Stimulated activated CD4-positive, alpha-beta T cell treated with anti-CD3 and anti-CD28 coated beads, Interleukin-2, amount 100 ng/mL, for 48 hours (primary cell): Measurements from ENCODE around the gene PIGT.

Experiments used
- DNase-seq, 2 donors: peaks; one replicate each; pipeline ENCODE4 v3.0.0-alpha.2; 2020

Gene PIGT

DNA sequence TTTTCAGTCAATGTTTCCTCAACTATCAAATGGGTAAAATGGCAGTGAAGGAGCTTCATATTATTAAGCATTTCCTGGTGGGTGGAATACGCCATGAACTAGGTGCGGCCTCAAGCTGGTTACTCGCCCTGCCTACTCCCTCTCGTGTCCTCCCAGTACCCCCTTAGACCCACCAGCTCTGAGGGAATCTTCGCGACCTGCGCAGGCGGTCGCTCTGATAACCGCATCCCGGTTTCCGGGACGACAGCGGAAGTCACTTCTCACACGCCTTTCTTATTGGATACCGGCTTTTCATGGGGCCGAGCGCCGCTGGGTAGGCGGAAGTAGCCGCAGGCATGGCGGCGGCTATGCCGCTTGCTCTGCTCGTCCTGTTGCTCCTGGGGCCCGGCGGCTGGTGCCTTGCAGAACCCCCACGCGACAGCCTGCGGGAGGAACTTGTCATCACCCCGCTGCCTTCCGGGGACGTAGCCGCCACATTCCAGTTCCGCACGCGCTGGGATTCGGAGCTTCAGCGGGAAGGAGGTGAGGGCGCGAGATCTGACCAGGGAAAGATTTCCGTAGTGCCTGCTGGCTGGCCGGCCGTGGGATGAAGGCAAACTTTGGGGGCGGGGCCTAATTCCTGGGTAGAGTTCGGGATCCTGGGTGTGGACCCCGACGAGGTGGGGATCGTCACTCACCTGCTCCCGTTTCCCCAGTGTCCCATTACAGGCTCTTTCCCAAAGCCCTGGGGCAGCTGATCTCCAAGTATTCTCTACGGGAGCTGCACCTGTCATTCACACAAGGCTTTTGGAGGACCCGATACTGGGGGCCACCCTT, at the start of gene PIGT:
PIGT (plus strand) TSS at position 320 of the 816 bp plus-strand sequence; CDS start at position 336, 16 bp downstream.
- peak; percentile 73 to 81 for DNase-seq

DNA sequence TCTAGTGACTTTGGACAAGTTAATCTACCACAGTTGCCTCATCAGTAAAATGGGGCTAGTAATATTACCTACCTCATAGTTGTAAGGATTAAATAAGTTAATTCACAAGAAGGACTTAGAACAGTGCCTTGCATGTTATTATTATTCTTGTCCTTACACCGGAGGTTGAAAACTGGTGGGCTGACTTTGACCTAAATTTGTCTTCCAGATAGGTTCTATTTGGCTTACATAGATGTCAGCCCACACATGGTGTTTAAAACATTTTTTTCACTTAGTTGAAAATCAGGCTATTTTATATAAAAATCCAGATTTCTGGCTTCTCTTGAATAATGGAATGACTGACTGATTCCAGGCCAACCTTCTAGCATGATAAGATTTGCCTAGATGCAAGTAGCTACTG, 49.7 kb upstream of the PIGT start:
- DNase-seq = no peak

DNA sequence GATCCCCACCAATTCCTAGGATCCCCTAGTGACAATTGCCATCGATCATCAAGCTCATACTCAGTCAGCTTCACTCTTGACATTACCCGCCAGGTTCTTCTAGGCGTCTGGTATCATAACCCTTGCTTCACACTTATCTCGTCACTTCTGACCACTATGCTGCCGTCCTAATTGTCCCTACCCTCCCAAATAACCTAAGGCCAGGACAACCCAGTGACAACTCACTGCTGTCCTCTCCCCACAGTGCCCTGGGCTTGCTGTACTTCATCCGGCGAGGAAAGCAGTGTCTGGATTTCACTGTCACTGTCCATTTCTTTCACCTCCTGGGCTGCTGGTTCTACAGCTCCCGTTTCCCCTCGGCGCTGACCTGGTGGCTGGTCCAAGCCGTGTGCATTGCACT, 49.3 kb upstream of the PIGT start:
- no peak for DNase-seq

DNA sequence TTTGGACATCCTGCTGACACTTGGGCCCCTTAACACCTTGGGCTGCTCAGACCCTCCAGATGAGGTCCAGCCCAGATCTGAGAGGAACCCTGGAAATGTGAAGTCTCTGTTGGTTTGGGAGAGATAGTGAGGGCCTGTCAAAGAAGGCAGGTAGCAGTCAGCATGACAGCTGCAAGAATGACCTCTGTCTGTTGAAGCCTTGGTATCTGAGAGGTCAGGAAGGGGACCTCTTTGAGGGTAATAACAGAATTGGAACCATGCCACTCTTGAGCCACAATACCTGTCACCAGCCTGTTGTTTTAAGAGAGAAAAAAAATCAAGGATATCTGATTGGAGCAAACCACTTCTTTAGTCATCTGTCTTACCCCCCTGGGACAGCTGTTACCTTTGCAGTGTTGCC, 48.8 kb upstream of the PIGT start:
- no peak for DNase-seq

DNA sequence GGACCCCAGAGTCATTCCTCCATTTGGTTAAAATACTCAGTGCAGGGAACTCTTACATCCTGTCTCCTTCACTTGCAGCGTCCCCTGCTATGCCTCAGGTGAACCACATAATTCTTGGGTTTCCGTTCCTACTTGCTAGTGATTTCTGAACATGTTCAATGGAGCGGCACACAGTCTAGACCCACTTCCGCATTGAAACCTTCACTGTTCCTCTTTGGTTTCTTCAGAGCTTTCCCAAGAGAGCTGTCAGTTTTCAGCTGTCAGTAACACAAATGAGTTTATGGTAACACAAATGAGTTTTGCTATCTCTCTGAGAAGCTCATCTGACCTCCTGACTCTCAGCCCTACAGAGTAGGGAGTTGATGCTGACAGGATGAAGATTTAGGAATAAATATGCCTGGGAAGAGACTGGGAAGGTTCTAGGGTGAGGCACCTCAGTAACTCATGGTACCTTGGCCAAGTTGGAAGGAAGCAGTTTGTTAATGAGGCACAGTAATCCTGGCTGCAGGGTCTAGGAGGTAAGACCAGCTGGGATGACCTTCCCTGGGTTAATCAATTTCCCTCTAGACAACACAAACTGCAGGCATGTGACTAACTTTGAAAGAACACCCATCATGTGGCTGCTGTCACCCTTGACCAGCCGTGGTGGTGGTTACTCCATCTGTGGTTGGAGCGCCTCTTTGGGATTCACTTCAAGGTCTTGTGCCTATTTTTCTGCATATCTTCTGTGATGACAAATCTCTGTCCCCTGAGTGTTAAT, 47.5 kb upstream of the PIGT start:
- DNase-seq = no peak

DNA sequence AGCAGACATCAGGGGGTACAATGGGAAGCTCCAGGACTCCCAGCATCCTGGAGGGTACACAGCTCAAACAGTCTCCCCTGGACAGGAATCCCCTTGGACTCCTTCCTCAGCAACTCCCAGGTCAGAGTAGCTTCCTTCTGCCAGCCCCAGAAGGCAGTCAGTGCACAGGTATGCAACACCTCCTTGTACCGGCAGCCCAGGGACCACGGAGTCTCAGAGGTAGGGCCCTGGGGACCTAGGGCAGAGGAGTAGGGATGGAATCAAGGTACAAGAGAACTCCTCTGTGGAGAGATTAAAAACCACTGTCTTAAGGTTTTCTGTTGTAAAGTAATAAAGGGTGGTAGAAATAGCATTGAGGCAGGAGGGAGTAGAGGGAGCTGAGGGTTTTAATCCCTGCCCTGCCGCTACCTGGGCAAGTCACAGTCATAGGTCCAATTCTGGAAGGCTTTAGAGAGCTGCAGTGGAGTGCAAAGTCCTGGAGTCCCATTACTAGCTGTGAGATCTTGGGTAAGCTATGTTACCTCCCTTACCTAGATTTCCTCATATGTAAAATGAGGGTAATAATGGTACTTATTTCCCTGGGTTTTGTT, 45.3 kb upstream of the PIGT start:
- DNase-seq = no peak

DNA sequence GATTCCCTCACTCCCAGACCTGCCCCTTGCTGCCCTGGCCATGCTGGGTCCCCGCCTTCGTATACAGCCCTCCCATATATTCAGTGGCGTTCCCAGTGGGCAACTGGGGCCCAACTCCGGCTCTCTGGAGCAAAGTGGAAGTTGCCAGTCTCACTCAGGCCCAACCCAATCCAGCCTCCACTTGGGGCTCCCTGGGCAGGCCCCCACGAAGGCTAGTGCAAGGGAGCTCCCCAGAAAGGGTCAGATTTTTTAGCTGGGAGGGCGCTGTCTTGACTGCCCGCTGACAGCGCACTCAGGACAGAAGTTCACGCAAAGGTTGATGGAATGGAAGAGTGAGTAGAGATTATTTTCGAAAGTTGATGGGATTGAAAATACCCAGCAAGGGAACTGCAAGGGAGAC, 43.7 kb upstream of the PIGT start:
- no peak for DNase-seq

DNA sequence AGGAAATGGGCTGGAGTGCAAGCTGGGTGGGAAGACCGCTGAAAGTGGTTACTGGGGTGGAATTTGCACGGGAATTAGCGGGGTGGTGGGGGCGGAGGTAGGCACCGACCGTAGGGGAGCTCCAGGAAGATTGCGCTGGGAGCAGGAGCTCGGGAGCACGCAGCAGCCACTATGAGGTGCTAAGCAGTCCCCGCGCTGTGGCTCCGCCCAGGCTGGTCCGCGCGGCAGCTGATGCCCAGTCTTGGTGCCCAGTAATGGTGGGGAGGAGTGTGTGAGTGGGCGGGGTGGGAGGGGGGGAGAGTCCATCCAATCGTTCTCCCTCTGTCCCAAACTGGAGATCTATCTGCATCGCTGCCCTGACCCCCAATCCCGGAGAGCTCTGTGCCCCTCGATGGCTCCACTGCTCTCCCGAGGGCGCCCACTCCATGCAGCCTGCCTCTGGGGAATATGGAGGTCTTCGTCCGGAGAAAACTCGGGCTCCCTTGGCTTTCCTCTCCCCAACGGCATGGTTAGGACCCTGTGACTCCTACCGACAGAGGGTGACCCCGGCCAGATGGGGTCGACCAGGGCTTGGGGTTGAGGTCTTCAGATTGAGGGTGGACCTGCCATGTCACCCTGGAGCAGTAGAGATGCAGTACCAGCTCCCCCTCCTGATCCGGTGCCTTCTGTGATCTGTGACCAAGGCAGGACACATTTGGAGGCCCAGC, 43.1 kb upstream of the PIGT start:
- DNase-seq = no peak

DNA sequence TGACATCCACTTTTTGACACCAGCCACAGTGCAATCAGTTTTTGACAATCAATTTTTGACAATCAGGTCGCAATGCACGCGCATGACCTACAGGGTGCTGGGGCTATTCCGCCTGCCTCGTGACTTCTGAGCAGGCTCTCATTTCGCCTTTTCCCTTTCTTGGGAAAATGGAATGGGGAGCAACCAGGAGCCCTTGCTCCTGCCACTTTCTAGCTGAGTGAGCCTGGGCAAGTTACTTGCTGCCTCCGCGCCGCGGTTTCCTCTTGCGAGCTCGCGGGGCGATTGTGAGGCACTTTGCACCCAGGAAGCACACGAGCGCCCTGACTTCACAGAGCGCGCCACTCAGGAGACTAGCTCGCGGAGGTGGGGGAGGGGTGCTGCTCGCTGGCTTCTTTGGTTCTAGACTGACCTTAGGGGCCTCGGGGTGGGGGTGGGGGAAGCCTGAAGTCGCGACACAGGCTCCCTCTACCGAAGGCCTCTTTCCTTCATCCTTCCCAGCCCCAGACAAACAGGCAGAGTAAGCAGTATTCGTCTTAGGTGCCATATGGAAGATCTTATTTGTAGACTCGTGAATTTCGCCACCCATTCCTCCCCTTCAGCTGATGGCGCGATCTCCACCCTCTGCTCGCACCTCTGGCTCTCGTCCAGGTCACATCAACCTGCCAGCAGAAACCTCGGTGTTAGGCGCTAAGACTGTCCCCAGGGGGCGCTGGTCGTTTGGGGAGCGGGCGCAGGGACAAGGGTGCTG, 42.4 kb upstream of the PIGT start:
- DNase-seq = peak; percentile 94

DNA sequence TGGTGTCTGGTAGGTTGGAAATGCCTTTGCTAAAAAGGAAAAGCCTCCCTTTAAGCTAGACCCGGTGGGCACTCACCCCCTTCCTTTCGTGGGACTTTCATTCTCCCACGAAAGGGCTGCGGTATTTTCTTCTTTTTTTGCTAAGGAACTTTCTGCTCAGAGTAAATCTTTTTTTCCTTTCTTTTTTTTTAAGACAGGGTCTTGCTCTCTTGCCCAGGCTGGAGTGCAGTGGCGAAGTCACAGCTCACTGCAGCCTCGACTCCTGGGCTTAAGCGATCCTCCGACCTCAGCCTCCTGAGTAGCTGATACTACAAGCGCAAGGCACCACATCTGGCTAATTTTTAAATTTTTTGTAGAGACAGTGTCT, 41.9 kb upstream of the PIGT start:
- no peak for DNase-seq

DNA sequence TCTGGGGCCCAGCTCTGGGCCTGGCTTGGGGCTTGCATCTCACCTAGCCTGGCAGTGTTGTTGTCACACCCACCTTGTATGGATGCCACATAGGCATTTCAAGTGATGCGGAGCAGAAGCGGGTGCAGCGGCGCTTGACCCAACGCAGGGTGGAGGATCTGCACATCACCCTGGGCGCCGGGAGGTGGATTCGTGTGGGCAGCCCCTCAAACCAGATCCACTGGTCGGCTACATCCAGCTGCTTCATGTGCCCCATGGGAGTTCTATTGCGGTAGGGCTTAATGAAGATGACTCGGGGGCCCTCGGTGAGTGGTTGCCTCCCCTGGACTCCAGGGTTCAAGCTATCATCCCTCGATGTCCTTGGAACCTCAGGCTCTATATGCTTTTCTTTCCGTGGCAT, 41.0 kb upstream of the PIGT start:
- no peak for DNase-seq

DNA sequence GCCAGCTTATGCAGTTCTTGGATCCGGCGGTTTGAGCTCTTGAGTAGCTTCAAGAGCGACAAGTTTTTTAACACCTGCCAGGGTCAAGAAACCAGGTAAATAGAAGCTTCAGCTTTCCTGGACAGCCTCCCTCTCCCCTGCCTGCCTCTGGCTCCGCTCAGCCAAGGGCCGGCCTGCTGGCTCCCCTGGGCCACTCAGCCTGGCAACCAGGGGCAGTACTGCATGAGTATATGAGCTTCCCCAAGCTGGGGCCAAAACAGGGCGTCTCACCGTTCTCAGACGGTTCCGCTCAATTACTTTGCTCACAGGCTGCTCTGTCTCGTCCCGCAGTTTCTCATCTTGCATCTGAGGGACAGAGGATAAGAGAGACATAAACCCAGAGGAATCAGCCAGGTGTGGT, 38.7 kb upstream of the PIGT start:
- no peak for DNase-seq

DNA sequence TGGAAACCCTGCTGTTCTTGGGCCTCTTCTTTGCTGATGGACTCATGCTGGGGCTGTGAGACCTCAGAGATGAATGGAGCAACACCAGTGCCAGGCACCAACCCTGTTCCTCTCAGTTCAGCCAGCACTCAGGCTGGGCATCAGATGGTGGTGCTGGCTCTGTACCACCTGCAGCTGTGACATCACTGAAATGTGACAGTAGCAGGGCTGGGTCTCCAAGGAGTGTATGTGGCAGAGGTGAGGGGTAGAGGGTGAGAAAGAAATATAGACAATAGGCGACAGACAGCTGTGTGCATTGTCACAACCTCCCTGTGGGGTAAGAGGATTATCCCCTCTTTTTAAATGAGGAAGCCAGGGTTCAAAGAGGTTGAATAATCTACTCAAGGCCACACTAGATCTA, 37.8 kb upstream of the PIGT start, which contains the start of gene TP53TG5:
TP53TG5 (minus strand) TSS at position 135 of the 400 bp plus-strand sequence; CDS start at position 46, 89 bp downstream.
- DNase-seq = no peak

DNA sequence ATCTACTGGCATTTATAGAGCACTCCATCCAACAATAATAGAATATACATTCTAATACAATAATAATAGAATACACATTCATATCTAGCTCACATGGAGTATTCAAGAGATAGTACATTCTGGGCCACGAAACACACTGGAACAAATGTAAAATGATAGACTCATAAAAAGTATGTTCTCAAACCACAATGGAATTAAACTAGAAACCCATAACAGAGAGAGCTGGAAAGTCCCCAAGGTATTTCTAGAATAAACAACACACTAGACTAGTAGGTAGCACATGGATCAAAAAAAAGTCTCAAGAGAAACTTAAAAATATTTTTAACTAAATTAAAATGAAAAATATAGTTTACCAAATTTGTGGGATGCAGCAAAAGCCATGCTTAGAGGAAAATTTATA, 28.7 kb upstream of the PIGT start:
- DNase-seq = no peak

DNA sequence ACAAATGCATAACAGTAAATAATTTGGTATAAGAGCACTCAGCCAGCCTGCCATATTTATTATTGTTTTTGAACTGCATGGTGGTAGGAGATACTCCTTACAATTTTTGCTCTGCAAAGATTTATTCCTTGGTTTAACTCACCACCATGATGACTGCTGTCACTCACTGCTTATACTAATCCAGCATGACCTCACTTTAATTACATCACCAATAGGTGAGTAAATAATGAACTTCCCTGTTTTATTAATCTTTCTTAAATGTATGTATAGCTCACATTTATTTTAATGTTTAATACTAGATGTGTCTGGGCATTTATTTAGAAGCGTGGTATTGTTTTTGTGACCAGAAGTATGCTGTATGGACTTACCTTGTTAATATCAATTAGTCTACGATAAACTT, 25.0 kb upstream of the PIGT start:
- no peak for DNase-seq

DNA sequence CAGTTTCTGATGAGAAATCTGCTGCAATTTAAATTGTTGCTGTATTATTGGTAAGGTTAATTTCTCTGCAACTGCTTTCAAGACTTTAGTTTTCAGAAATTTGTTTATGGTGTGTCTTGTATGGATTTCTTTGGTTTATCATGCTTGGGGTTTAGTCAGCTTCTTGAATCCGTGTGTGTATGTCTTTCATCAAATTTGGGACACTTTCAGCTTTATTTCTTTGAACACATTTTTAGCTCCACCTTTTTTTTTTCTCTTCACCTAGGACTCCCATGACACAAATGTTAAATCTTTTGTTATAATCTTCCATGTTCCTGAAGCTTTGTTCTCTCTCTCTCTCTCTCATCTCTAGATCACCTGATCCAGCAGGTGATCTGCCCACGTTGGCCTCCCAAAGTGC, 24.4 kb upstream of the PIGT start:
- DNase-seq = no peak

DNA sequence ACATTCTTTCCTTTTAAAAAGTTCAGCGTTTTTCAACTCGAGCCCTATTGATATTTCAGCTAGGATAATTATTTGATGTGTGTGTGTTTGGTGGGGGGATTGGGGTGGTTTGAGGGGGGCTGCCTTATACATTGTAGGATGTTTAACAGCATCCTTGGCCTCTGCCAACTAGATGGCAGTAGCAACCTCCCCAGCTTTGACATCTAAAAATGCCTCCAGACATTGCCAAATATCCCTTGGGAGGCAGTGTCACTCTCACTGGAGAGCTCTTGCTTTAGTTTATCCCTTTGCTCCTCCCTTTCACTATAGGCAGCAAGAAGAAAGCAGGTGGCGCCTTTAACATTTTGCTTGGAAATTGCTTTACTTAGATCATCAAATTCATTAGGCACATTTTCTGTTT, 23.2 kb upstream of the PIGT start:
- DNase-seq = no peak

DNA sequence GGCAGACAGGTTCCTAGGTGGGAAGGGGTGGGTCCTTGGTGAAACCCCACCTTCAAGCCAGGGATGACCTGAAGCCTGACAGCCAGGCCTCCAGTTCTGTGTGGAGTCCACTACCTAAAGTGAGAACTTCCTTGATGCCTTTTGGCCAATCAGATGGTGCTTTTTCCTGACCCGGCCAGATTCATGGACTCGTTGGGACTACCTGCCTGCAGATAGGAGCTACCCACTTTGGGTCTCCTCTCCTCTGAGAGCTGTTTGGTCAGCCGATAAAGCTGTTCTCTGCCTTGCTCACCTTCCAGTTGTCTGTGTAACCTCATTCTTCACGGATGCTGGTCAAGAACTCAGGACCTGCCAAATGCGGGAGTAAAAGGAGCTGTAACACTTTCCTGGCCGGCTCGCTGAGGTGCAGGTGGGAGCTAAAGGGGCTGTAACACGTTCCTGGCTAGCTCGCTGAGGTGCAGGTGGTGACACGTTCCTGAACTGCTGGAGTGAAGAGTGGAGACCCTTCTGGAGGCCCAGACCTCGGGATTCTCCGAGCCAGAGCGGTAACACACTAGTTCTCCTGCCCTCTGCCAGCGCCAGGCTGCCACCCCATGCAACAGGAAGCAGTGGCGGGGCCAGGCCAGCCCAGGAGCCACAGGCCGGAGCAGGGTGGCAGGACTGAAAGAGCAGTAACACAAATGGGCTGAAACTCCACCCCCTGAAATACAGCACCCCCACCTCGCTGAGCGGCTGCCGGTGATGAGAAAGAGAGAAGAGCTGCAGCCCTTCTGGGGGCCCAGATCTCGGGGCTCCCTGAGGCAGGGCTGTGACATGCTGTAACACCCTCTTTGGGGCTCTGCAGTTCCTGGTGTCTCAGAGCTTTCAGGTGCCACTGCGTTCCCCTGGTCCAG, 21.5 kb upstream of the PIGT start:
- no peak for DNase-seq

DNA sequence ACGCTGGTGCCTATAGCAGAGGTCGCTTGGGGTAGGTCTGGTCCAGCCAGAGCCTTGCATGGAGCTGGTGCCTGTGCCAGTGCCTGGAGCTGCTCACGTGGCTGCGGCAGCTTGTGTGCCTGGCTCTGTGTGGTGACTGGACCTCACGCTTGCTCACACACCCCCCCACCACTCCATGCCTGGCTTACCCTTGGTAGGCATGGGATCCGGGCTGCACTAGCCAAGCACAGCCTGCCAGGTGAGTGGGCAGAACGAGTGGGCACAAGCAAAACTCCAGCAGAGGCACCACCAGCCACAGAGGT, 20.9 kb upstream of the PIGT start:
- DNase-seq = no peak

DNA sequence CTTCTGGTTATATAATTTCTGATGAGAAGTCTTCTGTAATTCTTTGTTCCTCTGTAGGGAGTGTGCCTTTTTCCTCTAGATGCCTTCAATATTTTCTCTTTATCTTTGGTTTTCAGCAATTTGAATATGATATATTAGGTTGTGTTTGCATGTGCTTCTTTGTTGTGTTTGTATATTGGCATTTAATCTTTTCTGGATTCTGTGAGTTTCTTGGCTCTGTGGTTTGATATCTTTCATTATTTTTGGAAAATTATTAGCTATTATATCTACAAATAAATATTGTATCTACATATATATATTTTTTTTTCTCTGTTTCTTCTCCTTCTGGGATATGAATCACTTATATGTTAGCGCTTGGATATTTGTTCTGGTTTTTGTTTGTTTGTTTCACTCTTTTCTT, 16.9 kb upstream of the PIGT start:
- no peak for DNase-seq

DNA sequence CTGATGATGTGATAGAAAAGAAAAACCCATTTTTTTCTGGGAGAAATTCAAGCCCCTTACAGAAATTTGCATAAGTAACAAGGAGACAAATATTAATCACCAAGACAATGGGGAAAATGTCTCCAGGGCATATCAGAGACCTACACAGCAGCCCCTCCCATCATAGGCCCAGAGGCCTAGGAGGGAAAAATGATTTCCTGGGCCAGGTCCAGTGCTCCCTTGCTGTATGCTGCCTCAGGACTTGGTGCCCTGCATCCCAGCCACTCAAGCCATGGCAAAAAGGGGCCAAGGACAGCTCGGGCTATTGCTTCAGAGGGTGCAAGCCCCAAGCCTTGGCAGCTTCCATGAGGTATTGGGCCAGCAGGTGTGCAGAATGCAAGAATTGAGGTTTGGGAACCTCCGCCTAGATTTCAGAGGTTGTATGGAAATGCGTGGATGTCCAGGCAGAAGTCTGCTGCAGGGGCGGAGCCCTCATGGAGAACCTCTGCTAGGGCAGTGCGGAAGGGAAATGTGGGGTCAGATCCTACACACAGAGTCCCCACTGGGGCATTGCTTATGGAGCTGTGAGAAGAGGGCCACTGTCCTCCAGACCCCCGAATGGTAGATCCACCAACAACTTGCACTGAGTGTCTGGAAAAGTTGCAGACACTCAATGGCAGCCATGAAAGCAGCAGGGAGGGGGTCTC, 15.5 kb upstream of the PIGT start:
- DNase-seq = no peak
